Trophoblast cell (in vitro differentiated cells and primary cell): ENCODE results near the gene RBFOX1.

Source experiments
- DNase-seq, 2 donors: peaks; one replicate each; pipeline ENCODE4 v3.0.0-alpha.2; 2016
- H2AFZ ChIP-seq: 2 replicates; pipeline ENCODE4 v1.6.1; 2013; ENCODE audit warnings: low read length, moderate library complexity, mild to moderate bottlenecking; ENCODE audit not compliant: insufficient read depth, poor library complexity
- H2AK5ac ChIP-seq: 2 replicates; pipeline ENCODE4 v1.6.1; 2013; ENCODE audit warnings: mild to moderate bottlenecking, low read length
- H2BK120ac ChIP-seq: 2 replicates; pipeline ENCODE4 v1.6.1; 2013; ENCODE audit warnings: low read length, mild to moderate bottlenecking, moderate library complexity; ENCODE audit not compliant: insufficient read depth, poor library complexity
- H2BK12ac ChIP-seq: 2 replicates; pipeline ENCODE4 v1.6.1; 2013; ENCODE audit warnings: mild to moderate bottlenecking, low read length, moderate library complexity
- H2BK5ac ChIP-seq: 2 replicates; pipeline ENCODE4 v1.6.1; 2013; ENCODE audit warnings: low read length, low read depth, moderate library complexity, mild to moderate bottlenecking; ENCODE audit not compliant: poor library complexity
- H3K14ac ChIP-seq: 2 replicates; pipeline ENCODE4 v1.6.1; 2013; ENCODE audit warnings: mild to moderate bottlenecking, low read length
- H3K18ac ChIP-seq: 2 replicates; pipeline ENCODE4 v1.6.1; 2013; ENCODE audit warnings: mild to moderate bottlenecking, low read length
- H3K23ac ChIP-seq: 2 replicates; pipeline ENCODE4 v1.6.1; 2013; ENCODE audit warnings: low read length
- H3K27ac ChIP-seq: 2 replicates; pipeline ENCODE4 v1.5.1; 2013; ENCODE audit warnings: low read depth, mild to moderate bottlenecking, inconsistent platforms, low read length, moderate library complexity
- H3K27me3 ChIP-seq: 2 replicates; pipeline ENCODE4 v1.6.1; 2013; ENCODE audit warnings: inconsistent platforms, mild to moderate bottlenecking, low read length, moderate library complexity; ENCODE audit not compliant: insufficient read depth
- H3K36me3 ChIP-seq, 2 experiments: 1 replicate in 1 of 2; 2 replicates in 1 of 2; pipeline ENCODE4 v1.6.1; 2013; ENCODE audit warnings: low read length in 2 of 2, mild to moderate bottlenecking in 2 of 2, moderate library complexity in 1 of 2; ENCODE audit not compliant: insufficient read depth in 2 of 2, control insufficient read depth in 1 of 2
- H3K4ac ChIP-seq: 2 replicates; pipeline ENCODE4 v1.6.1; 2013; ENCODE audit warnings: low read depth, mild to moderate bottlenecking, low read length, moderate library complexity
- H3K4me1 ChIP-seq, 2 experiments: 1 replicate in 1 of 2; 2 replicates in 1 of 2; pipeline ENCODE4 v1.6.1; 2013; ENCODE audit warnings: low read length in 2 of 2, mild to moderate bottlenecking in 2 of 2, moderate library complexity in 1 of 2; ENCODE audit not compliant: insufficient read depth in 2 of 2, control insufficient read depth in 1 of 2
- H3K4me2 ChIP-seq: 2 replicates; pipeline ENCODE4 v1.6.1; 2013; ENCODE audit warnings: inconsistent platforms, mild to moderate bottlenecking, low read length, moderate library complexity
- H3K4me3 ChIP-seq: 2 replicates; pipeline ENCODE4 v1.5.1; 2013; ENCODE audit warnings: mild to moderate bottlenecking, low read depth, low read length, inconsistent platforms
- H3K79me1 ChIP-seq: one replicate; pipeline ENCODE4 v1.6.1; 2013; ENCODE audit warnings: low read length
- H3K79me2 ChIP-seq: 2 replicates; pipeline ENCODE4 v1.6.1; 2013; ENCODE audit warnings: low read length, mild to moderate bottlenecking; ENCODE audit not compliant: control insufficient read depth, insufficient read depth, poor library complexity
- H3K9ac ChIP-seq: 2 replicates; pipeline ENCODE4 v1.6.1; 2013; ENCODE audit warnings: mild to moderate bottlenecking, low read length
- H3K9me3 ChIP-seq: 2 replicates; pipeline ENCODE4 v1.6.1; 2013; ENCODE audit warnings: low read depth, mild to moderate bottlenecking, control low read depth, inconsistent platforms, low read length; ENCODE audit not compliant: insufficient read depth
- H4K12ac ChIP-seq: 2 replicates; pipeline ENCODE4 v1.6.1; 2013; ENCODE audit warnings: low read depth, mild to moderate bottlenecking, low read length, moderate library complexity
- H4K8ac ChIP-seq: 2 replicates; pipeline ENCODE4 v1.6.1; 2013; ENCODE audit warnings: low read depth, mild to moderate bottlenecking, low read length, moderate library complexity
- H4K91ac ChIP-seq: one replicate; pipeline ENCODE4 v1.6.1; 2013; ENCODE audit warnings: low read depth, mild to moderate bottlenecking, low read length, moderate library complexity
- WGBS: extraction: QIAGEN DNeasy Blood & Tissue Kit; methylation state at CpG from one replicate; pipeline ENCODE4 v1.1.7; 2013; ENCODE audit warnings: missing lambda C conversion rate; ENCODE audit not compliant: insufficient read length, insufficient coverage; ENCODE audit errors: extremely low coverage; 5-methylcytosine and 5-hydroxymethylcytosine counted together

RBFOX1 gene

DNA sequence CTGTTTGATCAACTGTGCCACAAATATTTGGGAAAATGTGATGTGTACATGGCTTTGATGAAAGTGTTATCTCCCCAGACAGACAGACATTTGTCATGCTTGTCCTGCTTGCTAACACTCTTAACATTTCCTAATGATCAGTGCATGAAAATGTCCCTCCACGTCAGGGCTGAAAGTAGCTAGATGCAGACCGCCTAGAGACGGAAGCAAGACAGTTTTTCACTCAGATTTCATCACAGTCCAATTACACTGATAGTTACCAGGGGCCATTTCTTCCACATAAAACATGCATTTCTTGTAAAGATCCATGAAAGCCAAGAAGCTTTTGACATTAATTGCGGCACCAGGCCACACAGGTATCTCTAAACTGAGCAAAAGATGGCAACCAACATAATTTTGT, 347.7 kb downstream of the RBFOX1 start:
- Histone ChIP-seq H3K4me3 (no peak overlapping the region), H3K18ac (no peak overlapping the region), H3K23ac (no peak overlapping the region), H3K4ac (no peak overlapping the region), H3K79me1 (no peaks in the 10 kb centered on the region), H2BK12ac (no peak overlapping the region), H3K79me2 (no peaks in the 10 kb centered on the region), H3K4me2 (no peak overlapping the region), H2AFZ (no peak overlapping the region), H3K36me3 (no peaks in the 10 kb centered on the region), H3K27me3 (peaks cover 2% of the 10 kb centered on the region), H3K9ac (no peak overlapping the region), H3K14ac (no peak overlapping the region), H4K91ac (no peak overlapping the region), H2AK5ac (no peak overlapping the region), H3K27ac (no peak overlapping the region), H2BK120ac (no peak overlapping the region), H3K4me1 (no peaks in the 10 kb centered on the region), H2BK5ac (no peak overlapping the region), H4K8ac (no peak overlapping the region), H4K12ac (no peak overlapping the region), H3K9me3 (no peaks in the 10 kb centered on the region)
- no CpG with 5 or more reads among the region's 4 CpGs for whole genome bisulfite sequencing
- no peak for DNase-seq

DNA sequence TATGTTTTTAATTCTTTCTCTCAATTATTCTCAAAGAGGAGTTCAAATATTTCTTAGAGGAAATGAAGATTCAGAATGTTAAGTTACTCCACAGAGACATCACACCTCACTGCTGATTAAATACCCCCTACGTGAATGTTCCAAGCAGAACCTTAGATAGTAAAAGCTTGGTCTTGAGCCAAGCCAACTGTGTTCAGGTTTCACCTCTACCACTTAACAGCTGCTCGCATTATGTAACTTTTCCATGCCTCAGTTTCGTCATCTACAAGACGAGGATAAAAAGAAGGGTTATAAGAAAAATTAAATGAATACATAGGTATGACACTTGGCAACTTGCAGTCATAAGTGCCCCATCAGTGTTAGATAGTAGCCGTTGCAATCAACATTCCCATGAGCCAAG, 356.2 kb downstream of the RBFOX1 start:
- Histone ChIP-seq H2BK120ac (no peak overlapping the region), H3K9ac (no peak overlapping the region), H3K36me3 (no peaks in the 10 kb centered on the region), H3K79me1 (no peaks in the 10 kb centered on the region), H3K4ac (no peak overlapping the region), H3K27me3 (no peaks in the 10 kb centered on the region), H2BK5ac (no peak overlapping the region), H3K79me2 (no peaks in the 10 kb centered on the region), H4K8ac (no peak overlapping the region), H3K4me2 (no peak overlapping the region), H3K4me1 (no peaks in the 10 kb centered on the region), H3K9me3 (no peaks in the 10 kb centered on the region), H2AK5ac (no peak overlapping the region), H2AFZ (no peak overlapping the region), H3K18ac (no peak overlapping the region), H3K14ac (no peak overlapping the region), H4K12ac (no peak overlapping the region), H3K27ac (no peak overlapping the region), H2BK12ac (no peak overlapping the region), H3K23ac (no peak overlapping the region), H4K91ac (no peak overlapping the region), H3K4me3 (no peak overlapping the region)
- no CpG with 5 or more reads among the region's 5 CpGs for WGBS
- DNase-seq: no peak

DNA sequence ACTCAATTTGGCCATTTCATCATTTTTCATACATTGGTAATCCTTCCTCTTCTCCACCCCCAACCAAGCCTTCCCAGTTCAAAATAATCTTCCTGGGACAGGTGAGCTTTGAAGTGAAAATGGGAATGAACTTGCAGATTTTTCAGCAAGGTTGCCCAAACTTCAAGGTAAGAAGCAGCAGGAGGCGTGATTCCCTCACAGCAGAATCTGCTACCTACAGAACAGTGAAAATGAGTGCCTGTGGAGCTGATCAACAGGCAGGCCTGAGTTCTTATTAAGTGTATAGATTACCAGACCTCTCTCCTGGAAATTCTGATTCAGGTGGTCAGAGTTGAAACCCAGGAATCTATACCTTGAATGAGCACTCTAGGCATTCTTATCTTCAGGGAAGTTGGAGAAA, 356.6 kb downstream of the RBFOX1 start:
- H2BK5ac ChIP-seq: no peak overlapping the region
- H3K79me2 ChIP-seq: no peaks in the 10 kb centered on the region
- H2BK12ac ChIP-seq: no peak overlapping the region
- H2AK5ac ChIP-seq: no peak overlapping the region
- H3K14ac ChIP-seq: no peak overlapping the region
- no peaks in the 10 kb centered on the region for H3K9me3 ChIP-seq
- no peak overlapping the region for H3K27ac ChIP-seq
- no CpG with 5 or more reads among the region's 1 CpG for WGBS
- no peak overlapping the region for H4K12ac ChIP-seq
- H3K4ac ChIP-seq: no peak overlapping the region
- H3K36me3 ChIP-seq: no peaks in the 10 kb centered on the region
- H3K18ac ChIP-seq: no peak overlapping the region
- DNase-seq: no peak
- no peak overlapping the region for H3K4me2 ChIP-seq
- no peaks in the 10 kb centered on the region for H3K4me1 ChIP-seq
- H3K9ac ChIP-seq: no peak overlapping the region
- no peak overlapping the region for H3K4me3 ChIP-seq
- no peaks in the 10 kb centered on the region for H3K79me1 ChIP-seq
- no peak overlapping the region for H3K23ac ChIP-seq
- H3K27me3 ChIP-seq: no peaks in the 10 kb centered on the region
- H2AFZ ChIP-seq: no peak overlapping the region
- H2BK120ac ChIP-seq: no peak overlapping the region
- no peak overlapping the region for H4K8ac ChIP-seq
- H4K91ac ChIP-seq: no peak overlapping the region

DNA sequence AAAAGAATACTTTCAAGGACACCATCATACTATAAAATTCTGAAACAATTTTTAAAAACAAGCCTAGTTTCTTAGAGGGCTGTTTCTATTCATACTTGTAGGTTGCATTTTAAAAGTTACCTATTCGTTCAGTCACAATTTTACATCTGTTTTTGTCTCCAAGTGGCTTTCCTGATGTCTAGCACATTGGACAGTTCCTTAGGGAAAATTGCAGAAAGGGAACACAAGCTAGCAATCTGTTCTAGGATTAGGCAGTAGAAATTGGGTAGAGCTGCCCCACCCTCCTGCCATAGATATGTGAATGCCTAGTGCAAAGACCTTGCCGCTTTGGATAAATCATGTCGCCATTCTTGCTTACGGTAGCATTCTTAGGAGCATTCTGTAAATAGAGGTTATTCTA, 358.9 kb downstream of the RBFOX1 start:
- no peak overlapping the region for H3K18ac ChIP-seq
- no peak overlapping the region for H4K91ac ChIP-seq
- H3K9ac ChIP-seq: no peak overlapping the region
- H2BK5ac ChIP-seq: no peak overlapping the region
- no peak overlapping the region for H2AK5ac ChIP-seq
- no CpG with 5 or more reads among the region's 4 CpGs for WGBS
- no peaks in the 10 kb centered on the region for H3K79me2 ChIP-seq
- DNase-seq: no peak
- no peaks in the 10 kb centered on the region for H3K36me3 ChIP-seq
- H3K23ac ChIP-seq: no peak overlapping the region
- H3K79me1 ChIP-seq: no peaks in the 10 kb centered on the region
- no peaks in the 10 kb centered on the region for H3K9me3 ChIP-seq
- no peak overlapping the region for H3K4me2 ChIP-seq
- no peak overlapping the region for H2AFZ ChIP-seq
- no peak overlapping the region for H3K14ac ChIP-seq
- no peak overlapping the region for H3K4me3 ChIP-seq
- H3K27me3 ChIP-seq: no peaks in the 10 kb centered on the region
- no peak overlapping the region for H4K12ac ChIP-seq
- no peak overlapping the region for H3K4ac ChIP-seq
- H3K4me1 ChIP-seq: no peaks in the 10 kb centered on the region
- H4K8ac ChIP-seq: no peak overlapping the region
- no peak overlapping the region for H2BK12ac ChIP-seq
- no peak overlapping the region for H2BK120ac ChIP-seq
- no peak overlapping the region for H3K27ac ChIP-seq
